CD4-positive, CD25-positive, alpha-beta regulatory T cell (primary cell): ENCODE data around the gene FAM177B. TPM values are rescaled to one million over a fixed set of nuclear protein-coding genes. Genes with fewer than 3 reads are reported as not detected.

Experiments used
- ATAC-seq, 2 donors: fragments of 150-1000 bp; cut with Tn5 transposase; one replicate each; pipeline ENCODE4 v1.10.0; 2021; ENCODE audit warnings: low read depth in 2 of 2, moderate number of reproducible peaks in 2 of 2, moderate library complexity in 1 of 2
- DNase-seq, 3 donors: peaks; one replicate each; pipeline versions ENCODE4 v3.0.0 to v3.0.0-alpha.2; 2012 to 2022; ENCODE audit warnings: mixed read lengths in 1 of 3
- H3K27ac ChIP-seq: one replicate; pipeline ENCODE4 v1.7.0; 2013; ENCODE audit warnings: mild to moderate bottlenecking, low read length; ENCODE audit not compliant: insufficient read depth, poor library complexity, severe bottlenecking
- H3K27me3 ChIP-seq: one replicate; pipeline ENCODE4 v1.7.0; 2013; ENCODE audit warnings: low read length; ENCODE audit not compliant: control insufficient read depth, insufficient read depth
- H3K36me3 ChIP-seq: one replicate; pipeline ENCODE4 v1.7.0; 2013; ENCODE audit warnings: mild to moderate bottlenecking, low read length, moderate library complexity; ENCODE audit not compliant: control insufficient read depth, insufficient read depth
- H3K4me1 ChIP-seq: 2 replicates; pipeline ENCODE4 v1.7.0; 2013; ENCODE audit warnings: mild to moderate bottlenecking, low read length; ENCODE audit not compliant: insufficient read depth, control insufficient read depth, poor library complexity, severe bottlenecking
- H3K4me3 ChIP-seq: one replicate; pipeline ENCODE4 v1.7.0; 2013; ENCODE audit warnings: low read depth, mild to moderate bottlenecking, low read length, moderate library complexity
- H3K9me3 ChIP-seq, 2 experiments: 1 replicate in 1 of 2; 2 replicates in 1 of 2; pipeline ENCODE4 v1.7.0; 2013; ENCODE audit warnings: low read length in 2 of 2, mild to moderate bottlenecking in 1 of 2, moderate library complexity in 1 of 2; ENCODE audit not compliant: control insufficient read depth in 2 of 2
- H3K27ac Mint-ChIP-seq, 3 donors: one replicate each; pipeline ENCODE4 v1.8.0; 2020 to 2022; ENCODE audit warnings: mild to moderate bottlenecking in 3 of 3, mixed read lengths in 3 of 3, moderate library complexity in 2 of 3
- H3K27me3 Mint-ChIP-seq: one replicate; pipeline ENCODE4 v1.8.0; 2022; ENCODE audit warnings: mild to moderate bottlenecking, mixed read lengths
- H3K36me3 Mint-ChIP-seq: one replicate; pipeline ENCODE4 v1.8.0; 2020; ENCODE audit warnings: mixed read lengths
- H3K4me1 Mint-ChIP-seq, 4 donors: one replicate each; pipeline ENCODE4 v1.8.0; 2020 to 2022; ENCODE audit warnings: mixed read lengths in 4 of 4, mild to moderate bottlenecking in 1 of 4
- H3K4me3 Mint-ChIP-seq, 4 donors: one replicate each; pipeline ENCODE4 v1.8.0; 2020 to 2022; ENCODE audit warnings: mild to moderate bottlenecking in 4 of 4, mixed read lengths in 4 of 4, moderate library complexity in 3 of 4
- H3K9me3 Mint-ChIP-seq, 7 donors: one replicate each; pipeline ENCODE4 v1.8.0; 2020 to 2022; ENCODE audit warnings: mixed read lengths in 7 of 7, mild to moderate bottlenecking in 3 of 7, moderate library complexity in 2 of 7
- polyA plus RNA-seq, 4 donors: library from polyadenylated mRNA; unstranded; fragments of 300-500 nt; fragmentation: Illumina TruSeq; gene quantifications; one replicate each; pipeline ENCODE4 v1.2.3, GENCODE V29; 2021
- total RNA-seq: library from RNA; stranded (reverse); gene quantifications from one replicate; pipeline ENCODE4 v1.2.3, GENCODE V29; 2022

The FAM177B gene
- total and polyA plus RNA-seq, 5 donors from 2014 or later: not detected

GRCh38 chr1:222777977-222778376 lies 41.0 kb downstream of the FAM177B start:
- DNase-seq (no peak), ATAC-seq (no peak)
- Histone ChIP-seq H3K4me3 (no peak overlapping the region), H3K27me3 (peaks cover 3% of the 10 kb centered on the region), H3K9me3 (no peaks in the 10 kb centered on the region), H3K4me1 (no peaks in the 10 kb centered on the region), H3K36me3 (no peaks in the 10 kb centered on the region), H3K27ac (no peak overlapping the region)
- Mint-ChIP-seq H3K9me3 (peaks cover 0 to 3% (median 0%) of the 10 kb centered on the region in 7 donors), H3K36me3 (no peaks in the 10 kb centered on the region), H3K4me3 (no peak overlapping the region), H3K27ac (no peak overlapping the region), H3K27me3 (peaks cover 27% of the 10 kb centered on the region), H3K4me1 (peaks cover 0 to 5% (median 0%) of the 10 kb centered on the region in 4 donors)

- no peaks in the 10 kb centered on the region for H3K9me3 ChIP-seq
- Mint-ChIP-seq H3K9me3 (peaks cover 0 to 3% (median 0%) of the 10 kb centered on the region in 7 donors), H3K27ac (no peak overlapping the region), H3K4me3 (no peak overlapping the region), H3K27me3 (peaks cover 44% of the 10 kb centered on the region), H3K4me1 (peaks cover 0 to 6% (median 0%) of the 10 kb centered on the region in 4 donors), H3K36me3 (no peaks in the 10 kb centered on the region)
- H3K27ac ChIP-seq: no peak overlapping the region
- no peak overlapping the region for H3K4me3 ChIP-seq
- ATAC-seq (no peak), DNase-seq (no peak)
- H3K4me1 ChIP-seq: no peaks in the 10 kb centered on the region
- no peaks in the 10 kb centered on the region for H3K36me3 ChIP-seq
- peaks cover 14% of the 10 kb centered on the region for H3K27me3 ChIP-seq
Measured at GRCh38 chr1:222781251-222781650, 44.2 kb downstream of the FAM177B start.

- Mint-ChIP-seq H3K4me1 (peaks cover 0 to 6% (median 0%) of the 10 kb centered on the region in 4 donors), H3K27ac (no peak overlapping the region), H3K4me3 (no peak overlapping the region), H3K9me3 (peaks cover 0 to 3% (median 0%) of the 10 kb centered on the region in 7 donors), H3K36me3 (no peaks in the 10 kb centered on the region), H3K27me3 (peaks cover 38% of the 10 kb centered on the region)
- Histone ChIP-seq H3K36me3 (no peaks in the 10 kb centered on the region), H3K27ac (no peak overlapping the region), H3K4me3 (no peak overlapping the region), H3K4me1 (no peaks in the 10 kb centered on the region), H3K9me3 (no peaks in the 10 kb centered on the region), H3K27me3 (peaks cover 14% of the 10 kb centered on the region)
- DNase-seq: no peak
- no peak for ATAC-seq
Measured at GRCh38 chr1:222783051-222783450, 46.0 kb downstream of the FAM177B start.

- no peaks in the 10 kb centered on the region for H3K36me3 Mint-ChIP-seq
- no peak for DNase-seq
- peaks cover 0 to 3% (median 0%) of the 10 kb centered on the region in 7 donors for H3K9me3 Mint-ChIP-seq
- Histone ChIP-seq H3K4me3 (no peak overlapping the region), H3K36me3 (no peaks in the 10 kb centered on the region), H3K27me3 (peaks cover 14% of the 10 kb centered on the region), H3K9me3 (no peaks in the 10 kb centered on the region), H3K4me1 (no peaks in the 10 kb centered on the region), H3K27ac (no peak overlapping the region)
- no peak for ATAC-seq
- no peak overlapping the region for H3K4me3 Mint-ChIP-seq
- H3K27ac Mint-ChIP-seq: no peak overlapping the region
- peaks cover 34% of the 10 kb centered on the region for H3K27me3 Mint-ChIP-seq
- peaks cover 0 to 6% (median 0%) of the 10 kb centered on the region in 4 donors for H3K4me1 Mint-ChIP-seq
Measured at GRCh38 chr1:222784371-222784770, 47.4 kb downstream of the FAM177B start.

- no peaks in the 10 kb centered on the region for H3K36me3 Mint-ChIP-seq
- no peak overlapping the region for H3K4me3 Mint-ChIP-seq
Measured at GRCh38 chr1:222784916-222785315, 47.9 kb downstream of the FAM177B start.

GRCh38 chr1:222785529-222785928 lies 48.5 kb downstream of the FAM177B start:
- Mint-ChIP-seq H3K4me3 (no peak overlapping the region), H3K27me3 (peaks cover 30% of the 10 kb centered on the region), H3K9me3 (peaks cover 0 to 7% (median 2%) of the 10 kb centered on the region in 7 donors), H3K4me1 (peaks cover 0 to 6% (median 0%) of the 10 kb centered on the region in 4 donors), H3K36me3 (no peaks in the 10 kb centered on the region), H3K27ac (no peak overlapping the region)
- Histone ChIP-seq H3K36me3 (no peaks in the 10 kb centered on the region), H3K9me3 (no peaks in the 10 kb centered on the region), H3K4me1 (no peaks in the 10 kb centered on the region), H3K27ac (no peak overlapping the region), H3K27me3 (peaks cover 14% of the 10 kb centered on the region), H3K4me3 (no peak overlapping the region)
- ATAC-seq (no peak), DNase-seq (no peak)

More at GRCh38 chr1:222784916-222785315, 47.9 kb downstream of the FAM177B start:
- Mint-ChIP-seq H3K27ac (no peak overlapping the region), H3K9me3 (peaks cover 0 to 5% (median 1%) of the 10 kb centered on the region in 7 donors), H3K4me1 (peaks cover 0 to 6% (median 0%) of the 10 kb centered on the region in 4 donors), H3K27me3 (peaks cover 34% of the 10 kb centered on the region)
- ATAC-seq (no peak), DNase-seq (no peak)
- H3K27ac ChIP-seq: no peak overlapping the region
- H3K4me1 ChIP-seq: no peaks in the 10 kb centered on the region
- no peaks in the 10 kb centered on the region for H3K36me3 ChIP-seq
- H3K4me3 ChIP-seq: no peak overlapping the region
- H3K27me3 ChIP-seq: peaks cover 14% of the 10 kb centered on the region
- H3K9me3 ChIP-seq: no peaks in the 10 kb centered on the region

GRCh38 chr1:222786121-222786520 lies 49.1 kb downstream of the FAM177B start:
- H3K27me3 Mint-ChIP-seq: peaks cover 30% of the 10 kb centered on the region
- DNase-seq (no peak), ATAC-seq (no peak)
- H3K4me3 Mint-ChIP-seq: no peak overlapping the region
- peaks cover 0 to 6% (median 0%) of the 10 kb centered on the region in 4 donors for H3K4me1 Mint-ChIP-seq
- Histone ChIP-seq H3K4me1 (no peaks in the 10 kb centered on the region), H3K4me3 (no peak overlapping the region), H3K9me3 (no peaks in the 10 kb centered on the region), H3K27ac (no peak overlapping the region), H3K27me3 (peaks cover 12% of the 10 kb centered on the region), H3K36me3 (no peaks in the 10 kb centered on the region)
- no peaks in the 10 kb centered on the region for H3K36me3 Mint-ChIP-seq
- peaks cover 0 to 7% (median 2%) of the 10 kb centered on the region in 7 donors for H3K9me3 Mint-ChIP-seq
- H3K27ac Mint-ChIP-seq: no peak overlapping the region

- no peak overlapping the region for H3K27ac Mint-ChIP-seq
- H3K9me3 Mint-ChIP-seq: peaks cover 0 to 7% (median 2%) of the 10 kb centered on the region in 7 donors
- Histone ChIP-seq H3K27me3 (peaks cover 12% of the 10 kb centered on the region), H3K9me3 (no peaks in the 10 kb centered on the region), H3K36me3 (no peaks in the 10 kb centered on the region), H3K4me1 (no peaks in the 10 kb centered on the region), H3K4me3 (no peak overlapping the region), H3K27ac (no peak overlapping the region)
- DNase-seq: no peak
- no peak overlapping the region for H3K4me3 Mint-ChIP-seq
- peaks cover 19% of the 10 kb centered on the region for H3K27me3 Mint-ChIP-seq
- no peaks in the 10 kb centered on the region for H3K36me3 Mint-ChIP-seq
- no peak for ATAC-seq
- H3K4me1 Mint-ChIP-seq: peaks cover 0 to 6% (median 0%) of the 10 kb centered on the region in 4 donors
Measured at GRCh38 chr1:222787729-222788128, 50.7 kb downstream of the FAM177B start.
